Esophagus squamous epithelium (tissue), 4 donors: ENCODE data around the gene SPAG8.

Source experiments
- CTCF ChIP-seq, 6 experiments: fragments of 450-650 bp in 4 of 6; fragments of 200-600 bp in 2 of 6; sonication (generic) in 2 of 6; IDR thresholded peaks; one replicate each; pipeline ENCODE4 v1.5.1; 2016 to 2019; ENCODE audit warnings: antibody characterized with exemption in 6 of 6, mild to moderate bottlenecking in 4 of 6, moderate library complexity in 4 of 6
- POLR2A ChIP-seq, 4 donors: fragments of 450-650 bp; IDR thresholded peaks; one replicate each; pipeline ENCODE4 v1.6.1; 2017; ENCODE audit warnings: antibody characterized with exemption in 4 of 4, mild to moderate bottlenecking in 4 of 4, moderate library complexity in 3 of 4

- TF ChIP-seq POLR2A (IDR thresholded peaks at IDR 0.05) (no peak), CTCF (IDR thresholded peaks at IDR 0.05) (peak in 5 of 6 experiments; percentile 11 to 30 (median 24))
Measured at GRCh38 chr9:35814106-35814840, 2.2 kb upstream of the SPAG8 start.
